Measurements from ENCODE around the gene RPTN.

Gene RPTN

GRCh38 chr1:152159144-152159543 is at the start of gene RPTN:
TSS of gene RPTN (minus strand) at chr1:152159228. CDS start at chr1:152157889, 1,339 bp downstream.
- DNase-seq = no peak

- no peak for DNase-seq
These were observed 40.0 kb upstream of the RPTN start for GRCh38 chr1:152198982-152199381.

GRCh38 chr1:152197361-152197941 is 38.4 kb upstream of the RPTN start:
- no peak for DNase-seq

GRCh38 chr1:152191711-152192110 is 32.7 kb upstream of the RPTN start:
- DNase-seq = no peak

GRCh38 chr1:152191260-152191659 is 32.2 kb upstream of the RPTN start:
- DNase-seq = no peak

- no peak for DNase-seq
These were observed 31.6 kb upstream of the RPTN start for GRCh38 chr1:152190589-152190988.

GRCh38 chr1:152189657-152190442 is 30.8 kb upstream of the RPTN start:
- DNase-seq = peak; percentile 77 to 78

- peak; percentile 83 to 86 for DNase-seq
These were observed 29.9 kb upstream of the RPTN start for GRCh38 chr1:152188673-152189591.

- DNase-seq = no peak
These were observed 27.7 kb upstream of the RPTN start for GRCh38 chr1:152186556-152187285.

GRCh38 chr1:152185544-152186391 is 26.7 kb upstream of the RPTN start:
- peak; percentile 17 to 38 for DNase-seq

GRCh38 chr1:152182944-152183361 is 23.9 kb upstream of the RPTN start:
- DNase-seq = no peak

GRCh38 chr1:152182431-152182830 is 23.4 kb upstream of the RPTN start:
- no peak for DNase-seq

- no peak for DNase-seq
These were observed 20.5 kb upstream of the RPTN start for GRCh38 chr1:152179566-152179965.

GRCh38 chr1:152170287-152170905 is 11.4 kb upstream of the RPTN start:
- no peak for DNase-seq

GRCh38 chr1:152169366-152170025 is 10.5 kb upstream of the RPTN start:
- no peak for DNase-seq

GRCh38 chr1:152168535-152168868 is 9.5 kb upstream of the RPTN start:
- DNase-seq = no peak

GRCh38 chr1:152167835-152168534 is 9.0 kb upstream of the RPTN start:
- no peak for DNase-seq

GRCh38 chr1:152166966-152167365 is 7.9 kb upstream of the RPTN start:
- no peak for DNase-seq

GRCh38 chr1:152165286-152166077 is 6.5 kb upstream of the RPTN start:
- no peak for DNase-seq
